ENCODE data around the gene PLCL1.

The PLCL1 gene

DNA sequence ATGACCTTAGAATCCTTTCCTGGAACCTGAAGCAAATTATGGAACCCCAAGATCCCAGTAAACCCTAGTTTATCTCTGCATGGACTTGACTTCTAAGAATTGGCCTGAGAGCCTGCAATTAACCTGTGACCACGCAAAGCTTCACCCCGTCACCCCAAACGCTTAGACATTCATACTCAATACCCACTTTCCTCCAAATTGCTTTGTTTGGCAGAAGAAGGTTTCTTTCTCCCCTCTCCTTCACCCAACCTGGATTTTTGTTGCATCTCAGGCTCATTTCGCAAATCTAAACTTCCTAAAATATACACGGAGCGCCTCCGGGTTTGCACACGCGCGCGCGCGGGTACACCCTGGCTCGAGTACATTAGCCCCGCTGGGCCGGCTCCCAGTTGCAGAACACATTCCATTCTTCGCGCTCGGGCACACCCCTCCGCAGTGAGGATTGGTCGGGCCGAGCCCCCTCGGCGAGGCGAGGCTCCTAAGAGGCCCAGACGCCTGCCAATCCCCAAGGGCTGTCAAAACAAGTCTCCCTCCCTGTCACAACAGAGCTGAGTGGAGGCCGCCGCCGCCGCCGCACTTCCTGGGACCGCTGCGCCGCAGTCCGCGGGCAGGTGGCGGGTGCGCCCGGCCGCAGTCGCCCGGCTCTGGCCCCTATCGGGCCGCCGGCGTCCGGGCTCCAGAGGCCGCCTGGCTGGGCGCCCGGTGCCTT lies at the start of gene PLCL1:
Gene PLCL1 (plus strand): TSS at position 545 of the 709 bp plus-strand sequence.
- peak; percentile 73 to 90 for DNase-seq (ENCODE audit: low read depth in 2 of 2)

DNA sequence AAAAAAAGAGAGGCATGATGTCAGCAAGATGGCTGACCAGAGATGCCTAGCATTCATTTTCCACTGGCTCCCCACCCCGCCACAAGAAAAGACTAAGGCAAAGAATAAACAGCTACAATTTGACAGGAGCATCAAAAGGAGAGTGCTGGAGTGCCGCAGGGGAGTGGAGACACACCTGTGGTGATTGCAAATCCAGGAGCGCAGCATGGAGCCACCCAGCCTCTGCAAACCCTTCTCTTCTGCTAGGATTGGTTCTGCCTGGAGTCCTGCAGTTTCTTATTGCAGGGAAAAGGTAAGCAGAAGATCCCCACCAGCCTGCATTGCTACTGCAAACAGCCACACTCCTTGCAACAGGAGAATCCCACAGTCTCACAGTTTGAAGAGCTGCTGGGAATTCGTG lies 45.4 kb upstream of the PLCL1 start:
- no peak for DNase-seq (ENCODE audit: low read depth in 2 of 2)

DNA sequence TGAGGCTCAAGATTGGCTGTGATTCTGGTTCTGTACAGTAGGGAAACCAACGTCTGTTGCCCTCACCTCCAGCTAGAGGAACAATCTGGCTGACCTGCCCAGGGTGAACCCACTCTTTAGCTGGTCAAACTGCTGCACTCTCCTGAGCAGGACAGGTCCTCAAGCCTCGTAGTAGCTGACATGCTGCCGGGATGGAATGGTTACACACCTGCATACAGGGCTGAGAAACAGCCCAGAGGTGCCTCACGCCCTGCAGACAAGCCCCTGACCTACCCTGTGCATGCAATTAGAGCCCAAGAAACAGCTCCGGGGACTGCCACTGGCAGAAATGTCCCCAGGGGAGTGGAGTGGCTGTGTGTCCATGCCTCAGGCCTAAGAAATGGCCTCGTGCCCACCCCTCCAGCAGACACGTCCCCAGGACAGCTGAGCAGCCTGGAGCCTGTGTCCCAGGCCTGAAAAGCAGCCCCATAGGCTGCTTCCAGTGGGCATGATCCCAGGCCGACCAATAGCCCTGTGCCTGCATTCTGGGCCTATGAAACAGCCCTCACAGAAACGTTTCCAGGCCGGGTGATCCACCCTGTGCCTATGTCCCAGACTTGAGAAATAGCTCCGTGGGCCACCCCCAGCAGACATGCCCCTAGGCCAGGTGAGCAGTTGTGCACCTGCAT lies 44.6 kb upstream of the PLCL1 start:
- DNase-seq (ENCODE audit: low read depth in 2 of 2): no peak

DNA sequence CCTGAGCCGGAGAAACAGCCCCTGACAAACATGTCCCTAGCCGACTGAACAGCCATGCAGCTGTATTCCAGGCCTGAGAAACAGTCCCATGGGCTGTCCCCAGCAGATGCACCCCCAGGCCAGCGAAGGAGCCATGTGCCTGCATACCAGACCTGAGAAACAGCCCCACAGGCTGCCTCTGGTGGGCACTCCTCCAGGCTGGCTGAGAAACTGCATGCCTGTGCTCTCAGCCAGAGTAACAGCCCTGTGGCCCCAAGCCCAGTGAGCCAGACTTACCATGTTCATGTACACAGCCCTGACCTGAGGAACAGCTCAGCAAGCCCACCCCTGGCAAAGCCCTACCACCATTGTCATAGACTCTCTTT lies 44.1 kb upstream of the PLCL1 start:
- DNase-seq (ENCODE audit: low read depth in 2 of 2): no peak

DNA sequence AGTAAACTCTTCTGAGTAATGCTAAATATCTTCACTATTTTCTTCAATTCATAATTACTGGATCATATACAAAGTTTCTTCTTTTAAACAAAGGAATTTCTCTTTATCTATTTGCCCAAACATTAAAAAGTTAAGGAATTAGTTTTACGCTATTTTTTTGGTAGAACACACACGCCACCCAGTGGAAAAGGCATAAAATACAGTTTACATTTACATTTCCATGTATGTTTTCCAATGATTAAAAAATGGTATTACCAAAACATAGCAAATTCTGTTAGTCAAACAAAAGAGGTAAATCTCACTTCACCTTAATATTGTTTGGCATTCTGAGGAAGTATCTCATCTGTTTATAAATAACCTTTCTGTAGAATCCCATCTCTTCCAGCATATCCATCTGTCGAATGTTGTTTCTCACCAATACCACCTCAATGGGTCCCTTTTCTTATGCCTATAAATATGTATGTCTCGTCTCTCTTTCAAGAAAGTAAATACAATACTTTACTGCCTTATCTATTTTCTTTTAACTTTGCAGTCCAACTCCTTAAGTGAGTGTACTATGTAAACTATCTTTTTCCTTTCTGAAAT lies 26.5 kb upstream of the PLCL1 start:
- DNase-seq (ENCODE audit: low read depth in 2 of 2): peak in 1 of 2 donors; percentile 12

DNA sequence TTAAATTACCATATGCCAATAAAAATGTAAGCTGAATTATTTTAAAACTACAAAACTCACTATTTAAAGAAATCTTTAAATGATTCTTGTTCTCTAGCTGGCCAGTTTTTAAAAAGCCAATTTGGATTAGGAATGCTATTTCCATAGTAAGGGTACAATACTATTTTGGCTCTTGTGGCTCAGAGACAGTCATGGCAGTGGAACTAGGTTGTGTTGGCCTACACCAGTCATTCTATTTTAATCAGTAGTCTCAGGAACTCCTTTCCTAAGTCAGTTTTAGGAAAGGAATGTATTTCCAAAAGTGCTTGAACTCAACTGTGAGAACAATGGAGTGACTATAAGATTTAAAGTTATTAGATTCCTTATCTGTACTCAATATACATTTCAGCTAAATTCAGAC lies 25.1 kb upstream of the PLCL1 start:
- no peak for DNase-seq (ENCODE audit: low read depth in 2 of 2)

DNA sequence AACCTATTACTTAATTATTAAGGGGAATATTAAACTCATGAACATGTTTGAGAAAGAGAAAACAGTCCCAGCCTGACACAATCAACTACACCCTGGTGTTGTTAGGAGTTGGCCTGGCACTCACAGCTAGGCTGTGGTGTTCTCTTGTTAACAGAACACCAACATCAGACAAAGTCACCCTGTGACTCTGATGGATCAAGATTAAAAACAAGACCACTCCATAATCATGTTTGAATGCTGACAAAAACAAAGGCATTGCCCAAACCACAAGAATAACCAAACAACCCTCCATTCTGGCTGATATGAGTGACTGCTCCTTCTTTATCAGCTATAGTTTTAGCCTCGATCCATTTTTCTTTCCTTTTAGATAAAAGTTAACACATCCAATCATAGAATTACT lies 22.3 kb upstream of the PLCL1 start:
- DNase-seq (ENCODE audit: low read depth in 2 of 2): no peak

DNA sequence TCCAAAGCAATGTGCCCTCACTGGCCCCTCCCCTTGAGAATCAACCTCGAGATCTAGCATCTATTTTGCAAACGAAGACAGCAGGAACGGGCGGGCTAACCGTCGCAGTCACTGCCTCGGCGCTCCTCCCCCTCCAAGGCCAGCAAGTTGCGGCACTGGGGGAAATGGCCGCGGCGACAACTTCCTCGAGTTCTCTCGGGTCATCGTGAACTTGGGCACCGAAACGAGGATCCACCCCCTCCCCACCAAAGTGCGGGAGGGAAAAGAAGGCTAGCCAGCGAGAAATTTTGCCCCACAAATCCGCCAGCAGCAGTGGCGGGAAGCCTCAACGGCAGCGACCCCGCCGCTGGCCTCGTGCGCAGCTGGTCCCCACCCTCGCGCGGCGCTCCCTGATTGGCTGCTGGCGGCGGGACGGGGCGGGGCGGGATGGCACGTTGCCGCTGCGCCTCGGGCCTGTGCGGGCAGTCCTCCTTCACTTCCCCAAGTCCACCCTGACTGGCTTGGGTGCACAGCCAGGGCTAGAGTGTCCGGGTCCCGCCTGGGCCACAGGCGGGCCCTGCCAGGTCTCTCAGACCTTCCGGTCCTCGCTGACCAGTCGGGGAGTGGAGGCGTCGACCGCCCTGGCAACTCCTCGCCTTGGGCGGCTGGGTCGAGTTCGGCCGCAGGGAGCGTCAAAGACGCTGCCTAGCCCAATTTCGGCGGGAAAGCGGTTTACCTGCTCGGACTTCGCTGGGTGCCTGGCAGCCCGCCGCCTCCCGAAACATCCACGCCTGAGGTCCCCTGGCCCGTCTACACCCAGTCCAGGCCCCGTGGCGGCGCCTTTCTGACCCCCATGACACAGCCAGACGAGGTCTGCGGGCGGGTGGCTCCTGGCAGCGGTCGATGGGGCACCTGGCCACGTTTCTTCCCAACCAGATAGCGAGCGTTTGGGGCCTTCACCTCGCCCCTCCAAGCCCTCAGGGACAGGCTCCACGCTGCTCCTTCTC lies 19.1 kb upstream of the PLCL1 start, which contains the start of gene BOLL:
Gene BOLL (minus strand): TSS at position 364 of the 986 bp plus-strand sequence. CDS start 3,469 bp downstream, outside the sequence.
- DNase-seq (ENCODE audit: low read depth in 2 of 2): no peak

DNA sequence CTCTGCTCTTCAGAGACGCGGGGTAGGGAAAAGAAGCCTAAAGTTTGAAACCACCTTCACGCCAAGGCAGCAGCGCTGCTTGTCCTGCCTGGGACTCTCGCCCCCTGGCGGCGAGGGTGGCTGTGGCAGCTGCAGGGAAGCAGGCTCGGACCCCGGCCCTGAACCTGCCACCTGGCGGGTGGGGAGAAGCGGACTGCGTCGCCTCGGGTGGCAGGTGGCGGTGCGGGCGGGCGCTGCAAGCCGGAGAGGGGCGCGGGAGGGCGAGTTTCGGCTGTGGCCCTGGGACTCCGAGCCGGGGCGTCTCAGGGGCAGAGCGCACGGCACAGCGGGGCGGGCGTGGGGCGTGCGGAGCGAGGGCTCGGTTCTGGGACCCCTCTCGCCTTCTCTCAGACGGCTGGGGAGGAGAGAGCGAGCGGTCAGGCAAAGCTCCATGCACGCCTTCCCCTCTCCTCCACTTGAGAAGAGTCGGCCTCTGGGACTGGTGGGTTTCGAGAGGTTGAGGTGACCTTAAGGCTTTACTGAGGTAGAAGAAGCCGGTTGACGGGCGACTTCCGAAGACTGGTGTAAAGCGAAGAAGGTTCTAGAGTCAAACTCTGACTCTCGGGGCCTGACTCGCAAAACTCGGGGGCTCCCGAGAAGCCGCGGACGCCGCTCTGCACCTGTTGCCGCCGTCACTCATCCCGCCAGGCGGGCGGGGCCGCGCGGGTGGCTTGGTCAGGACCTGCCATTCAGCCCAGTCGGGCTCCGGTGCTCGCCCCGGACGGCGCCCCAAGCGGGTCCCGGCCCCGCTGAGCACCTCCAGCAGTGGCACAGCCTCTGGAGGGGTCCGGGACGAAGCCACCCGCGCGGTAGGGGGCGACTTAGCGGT lies 18.1 kb upstream of the PLCL1 start:
- DNase-seq (ENCODE audit: low read depth in 2 of 2): peak; percentile 63 to 72

DNA sequence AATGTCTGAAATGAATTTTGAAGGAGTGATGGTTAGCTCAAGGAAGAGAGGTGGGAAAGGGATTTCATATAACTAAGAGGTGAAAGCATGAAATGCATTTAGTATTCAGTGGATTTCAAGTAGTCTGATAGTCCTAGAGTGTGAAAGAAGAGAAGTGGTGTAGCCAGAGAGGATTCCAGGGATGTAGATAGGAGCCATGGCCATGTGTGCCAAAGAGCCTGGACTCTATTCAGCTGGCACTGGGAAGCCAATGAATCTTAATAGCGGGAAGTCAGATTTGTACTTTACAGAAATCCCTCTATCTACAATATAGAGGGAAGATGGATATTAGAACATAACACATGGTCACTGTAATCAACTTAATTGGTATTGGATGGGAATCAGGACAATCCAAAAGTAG lies 10.9 kb upstream of the PLCL1 start:
- DNase-seq (ENCODE audit: low read depth in 2 of 2): no peak

DNA sequence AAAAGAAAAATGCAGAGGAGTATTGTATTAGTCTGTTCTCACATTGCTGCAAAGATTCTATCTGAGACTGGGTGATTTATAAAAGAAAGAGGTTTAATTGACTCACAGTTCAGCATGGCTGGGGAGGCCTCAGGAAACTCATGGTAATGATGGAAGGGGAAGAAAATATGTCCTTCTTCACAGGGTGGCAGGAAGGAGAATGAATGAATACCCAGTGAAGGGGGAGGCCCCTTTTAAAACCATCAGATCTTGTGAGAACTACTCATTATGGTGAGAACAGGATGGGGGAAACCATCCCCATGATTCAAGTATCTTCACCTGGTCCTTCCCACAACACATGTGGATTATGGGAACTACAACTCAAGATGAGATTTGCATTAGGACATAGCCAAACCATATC lies 9.1 kb upstream of the PLCL1 start:
- no peak for DNase-seq (ENCODE audit: low read depth in 2 of 2)

DNA sequence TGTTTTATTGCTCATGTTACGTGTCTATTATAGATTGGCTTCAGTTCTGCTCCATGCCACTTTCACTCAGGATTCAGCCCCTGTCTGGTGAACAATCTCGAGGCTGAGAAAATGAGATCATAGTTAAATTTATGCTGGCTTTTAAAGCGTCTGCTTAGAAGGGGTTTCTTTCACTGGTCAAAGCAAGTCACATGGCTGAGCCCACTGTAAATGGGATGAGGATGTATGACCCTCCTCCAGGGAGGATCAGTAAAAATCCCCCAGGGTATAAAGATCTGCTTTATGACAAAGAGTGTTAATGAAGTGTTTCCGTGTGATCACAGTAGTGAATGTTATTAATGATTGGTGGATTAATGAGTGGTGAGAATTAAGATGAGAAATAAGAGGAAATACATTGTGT lies 6.2 kb upstream of the PLCL1 start:
- no peak for DNase-seq (ENCODE audit: low read depth in 2 of 2)

DNA sequence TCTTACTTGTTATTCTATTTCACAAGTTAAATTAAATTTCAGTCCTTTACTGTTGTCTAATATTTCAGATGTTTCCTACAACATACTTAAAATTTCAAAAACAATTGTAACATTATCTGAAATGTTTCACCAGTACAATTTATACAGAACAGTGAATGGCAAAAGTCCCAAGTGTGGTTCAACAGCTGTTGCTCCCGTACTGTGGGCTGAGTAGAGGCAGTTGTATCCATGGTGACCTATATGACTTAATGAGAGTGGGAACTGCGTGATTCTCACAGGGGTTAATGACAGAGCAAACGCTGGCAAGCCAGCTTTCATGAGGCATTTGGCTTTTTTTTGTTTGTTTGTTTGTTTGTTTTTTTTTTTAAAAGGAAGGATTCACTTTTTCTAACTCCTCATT lies 5.3 kb upstream of the PLCL1 start:
- DNase-seq (ENCODE audit: low read depth in 2 of 2): no peak

DNA sequence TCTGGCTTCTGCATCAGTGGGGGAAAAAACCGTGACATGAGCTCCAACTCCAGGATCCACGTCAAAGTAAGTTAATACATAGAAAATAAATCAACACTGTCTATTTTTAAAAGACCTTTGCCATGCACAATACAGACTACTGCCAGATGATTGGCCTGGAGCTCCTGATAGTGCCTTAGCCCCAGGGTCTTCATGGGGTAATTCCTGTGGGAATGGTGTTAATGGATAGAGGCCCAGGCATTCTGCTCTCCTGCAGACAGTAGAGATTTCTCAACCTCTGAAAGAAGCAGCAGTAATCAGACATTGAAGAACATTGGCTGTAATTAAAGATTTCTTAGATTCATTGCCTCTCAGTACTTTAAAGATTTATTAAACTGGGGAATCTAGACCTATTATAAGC lies 4.3 kb upstream of the PLCL1 start:
- DNase-seq (ENCODE audit: low read depth in 2 of 2): no peak

DNA sequence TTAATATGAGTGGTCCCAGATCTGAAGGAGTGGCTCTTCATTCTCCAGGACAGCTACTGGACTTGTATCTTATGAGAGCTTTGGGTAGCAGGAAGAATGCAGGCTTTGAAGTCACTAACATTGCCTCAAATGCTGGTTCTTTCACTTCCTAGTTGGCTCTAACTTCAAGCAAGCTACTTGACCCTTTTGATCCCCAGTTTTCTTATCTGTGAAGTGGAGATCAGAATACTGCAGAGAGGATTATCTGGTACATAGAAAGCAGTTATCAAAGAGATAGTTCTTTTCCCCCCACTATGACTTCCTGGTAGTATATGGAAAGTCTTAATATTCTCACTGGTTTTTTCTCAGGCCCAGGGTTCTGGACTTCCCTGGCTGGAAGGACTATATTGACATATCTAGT lies 3.4 kb upstream of the PLCL1 start:
- DNase-seq (ENCODE audit: low read depth in 2 of 2): no peak

DNA sequence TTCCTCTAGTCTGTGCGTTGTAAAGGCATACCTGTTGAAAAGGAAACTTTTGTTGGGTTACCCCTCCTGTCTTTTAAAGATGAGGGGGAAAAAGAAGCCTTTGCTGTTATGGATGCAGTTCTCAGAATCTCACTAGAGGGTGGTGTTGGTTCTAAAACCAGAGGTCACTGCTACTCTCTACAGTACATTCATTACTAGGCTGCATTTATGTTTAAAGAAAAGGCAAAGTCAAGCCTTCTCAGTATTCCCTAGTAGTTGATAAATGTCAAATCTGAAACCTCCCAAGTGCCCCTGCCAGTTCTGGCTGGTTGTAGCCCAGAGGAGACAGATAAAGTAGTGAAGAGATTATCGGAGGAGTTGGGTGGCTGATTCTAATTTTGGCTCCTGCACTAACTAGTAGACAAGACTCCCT lies 1.4 kb upstream of the PLCL1 start:
- DNase-seq (ENCODE audit: low read depth in 2 of 2): no peak

DNA sequence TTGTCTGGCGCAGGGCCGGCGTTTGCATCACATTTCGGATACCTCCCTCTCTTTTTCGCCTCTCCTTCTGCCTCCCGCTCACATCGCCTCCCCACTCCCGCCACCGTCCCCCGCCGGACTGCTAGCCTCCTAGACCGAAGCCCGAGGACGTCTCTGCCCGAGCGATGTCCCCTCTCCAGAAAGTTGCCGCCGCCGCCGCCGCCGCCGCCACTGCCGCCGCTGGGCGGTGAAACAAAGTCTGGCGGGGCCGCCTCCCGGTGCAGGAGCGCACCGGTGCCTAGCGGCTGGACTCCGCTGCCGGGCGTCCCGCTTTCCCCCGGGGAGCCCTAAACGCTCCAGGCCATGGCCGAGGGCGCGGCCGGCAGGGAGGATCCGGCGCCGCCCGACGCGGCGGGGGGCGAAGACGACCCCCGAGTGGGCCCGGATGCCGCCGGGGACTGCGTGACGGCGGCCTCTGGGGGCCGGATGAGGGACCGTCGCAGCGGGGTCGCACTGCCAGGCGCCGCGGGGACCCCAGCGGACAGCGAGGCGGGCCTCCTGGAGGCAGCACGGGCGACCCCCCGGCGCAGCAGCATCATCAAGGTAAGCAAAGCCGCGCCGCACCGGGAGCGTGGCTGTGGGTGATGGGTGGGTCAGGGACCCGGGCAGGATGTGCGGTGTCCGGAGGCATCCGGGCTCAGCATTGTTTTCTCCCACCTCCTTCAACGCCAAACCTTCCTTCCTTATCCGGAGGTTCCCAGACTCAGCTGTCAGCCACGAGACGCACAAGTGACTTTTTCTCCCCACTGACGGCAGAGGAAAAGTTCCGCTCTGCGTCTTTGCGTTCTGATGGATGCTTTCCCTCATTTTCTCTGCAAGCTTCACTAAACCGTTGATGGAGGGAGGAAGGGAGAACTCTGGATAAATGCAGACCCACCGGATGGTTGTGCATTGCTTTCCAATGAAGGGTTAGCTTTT lies 643 bp downstream of the PLCL1 start:
- DNase-seq (ENCODE audit: low read depth in 2 of 2): peak in 1 of 2 donors; percentile 34

DNA sequence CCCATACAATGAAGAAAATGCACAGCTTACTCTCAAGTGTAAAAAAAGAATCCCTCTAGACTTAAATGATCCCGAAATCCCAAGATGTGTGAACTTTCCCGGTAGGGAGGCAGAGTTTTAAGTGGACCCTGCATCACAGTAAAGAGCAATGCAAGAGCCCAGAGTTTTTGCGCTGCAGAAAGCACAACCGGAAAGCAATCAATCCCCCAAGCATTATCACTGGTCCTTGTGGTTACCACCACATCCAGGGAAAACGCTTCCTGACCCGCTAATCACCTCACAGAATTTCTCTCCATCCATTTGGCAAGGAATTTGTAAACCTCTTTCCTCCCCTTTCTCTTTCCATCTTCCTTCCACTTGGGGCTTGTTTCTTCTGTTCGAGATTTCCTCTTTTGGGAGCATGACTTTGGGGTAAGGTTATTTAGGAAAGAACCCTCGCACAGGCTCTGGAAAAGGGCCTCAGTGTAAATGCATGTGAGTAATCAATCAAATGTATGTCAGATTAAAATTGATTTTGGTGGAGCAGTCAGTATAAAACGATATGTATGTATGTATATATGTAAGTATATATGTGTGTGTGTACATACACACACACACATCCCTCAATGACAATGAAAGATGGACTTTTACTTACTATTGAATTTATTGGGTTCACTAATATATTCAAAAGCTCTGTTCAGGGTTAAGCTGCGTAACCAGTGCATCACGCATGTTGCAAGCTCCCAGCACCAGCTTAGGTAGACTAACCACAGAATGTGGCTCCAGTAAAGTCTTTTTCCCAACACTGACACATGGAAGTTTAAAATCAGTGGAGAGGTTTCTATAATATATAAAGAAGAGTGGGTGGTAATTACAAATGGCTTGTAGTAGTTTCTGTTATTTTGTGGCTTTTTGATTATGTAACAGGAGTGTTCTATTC lies 1.6 kb downstream of the PLCL1 start:
- no peak for DNase-seq (ENCODE audit: low read depth in 2 of 2)

DNA sequence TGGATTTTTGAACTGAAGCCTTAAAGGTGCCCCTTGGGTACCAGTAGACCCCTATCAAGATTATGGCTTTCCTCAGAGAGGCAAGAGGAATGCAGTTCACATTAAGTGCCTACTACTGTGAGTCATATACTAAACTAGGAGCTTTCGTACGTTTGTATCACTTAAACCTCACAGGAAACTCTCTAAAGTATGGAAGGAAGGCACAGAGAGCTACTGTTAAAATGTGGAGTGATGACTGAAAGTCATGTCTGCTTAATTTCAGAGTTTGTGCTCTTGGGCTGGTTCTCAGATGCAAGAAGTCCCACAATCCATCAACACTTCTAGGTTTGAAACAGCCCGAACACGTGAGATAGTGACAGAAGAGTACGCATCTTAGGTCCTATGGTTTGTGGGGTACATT lies 4.7 kb downstream of the PLCL1 start:
- no peak for DNase-seq (ENCODE audit: low read depth in 2 of 2)
